ENCODE measurements around the gene MTF2.
"Not testable (repeated sequence)": the region's sequence is repeated elsewhere in the genome, so short reads cannot be mapped to it uniquely, and the experiment has no call there.

The MTF2 gene

DNA sequence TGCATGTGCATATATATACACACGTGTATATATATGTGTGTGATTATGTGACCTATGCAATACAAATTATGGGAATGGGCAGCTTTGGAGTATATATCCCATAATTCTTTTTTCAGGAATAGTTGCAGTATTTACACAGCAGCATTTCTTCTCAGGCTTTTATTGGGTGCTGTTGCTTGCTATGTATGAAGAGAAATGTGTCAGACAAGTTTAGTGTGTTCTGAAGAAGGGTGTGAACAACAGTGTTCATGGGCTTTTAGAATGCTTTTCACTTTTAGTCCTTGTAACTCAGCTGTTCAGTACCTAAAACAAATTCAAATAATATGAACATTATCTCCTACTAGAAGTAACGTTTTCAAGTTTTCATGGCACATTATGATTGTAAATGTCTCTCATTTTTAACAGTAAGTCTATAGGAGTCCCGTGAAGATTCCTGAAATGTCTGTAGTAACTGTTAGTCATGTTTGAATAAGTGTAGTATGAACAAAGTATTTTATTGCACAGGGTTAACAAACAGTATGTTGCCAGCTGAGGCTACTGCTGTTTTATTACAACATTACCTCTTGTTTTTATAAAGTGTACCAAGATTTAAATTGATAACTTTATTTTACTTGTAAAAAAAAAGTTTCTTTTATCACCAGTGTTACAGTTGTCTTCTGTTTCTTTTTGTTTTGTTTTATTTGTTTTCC, 58.7 kb downstream of the MTF2 start:
- no peaks in the 10 kb centered on the region for H3K27me3 Mint-ChIP-seq (ENCODE audit: low read depth)
- peaks cover 35% of the 10 kb centered on the region for H3K36me3 Mint-ChIP-seq (ENCODE audit: low read depth)
- peaks cover 10% of the 10 kb centered on the region for H3K4me1 Mint-ChIP-seq (ENCODE audit: low read depth)
- H3K4me3 Mint-ChIP-seq: no peak overlapping the region
- no peaks in the 10 kb centered on the region for H3K9me3 Mint-ChIP-seq
- DNase-seq (ENCODE audit: low spot score): no peak
- H3K27ac Mint-ChIP-seq: no peak overlapping the region

DNA sequence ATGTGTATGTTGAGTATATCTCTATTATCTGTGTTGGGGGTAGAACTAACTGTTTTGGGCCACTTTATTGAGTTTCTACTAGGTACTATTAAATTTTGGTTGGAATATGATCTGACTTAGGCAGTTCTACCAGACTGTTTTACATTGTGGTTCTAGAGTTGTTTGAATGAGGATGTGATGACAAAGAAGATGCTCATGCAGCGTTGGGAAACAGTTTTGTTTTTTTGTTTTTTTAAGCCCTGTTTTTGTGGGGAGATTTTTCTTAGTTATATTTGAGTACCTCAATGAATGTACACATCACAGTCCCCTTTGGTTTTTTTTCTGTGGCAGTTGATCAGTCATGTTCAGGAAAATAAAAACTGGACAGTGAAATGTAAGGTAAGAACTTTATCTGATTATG, 61.0 kb downstream of the MTF2 start:
- H3K36me3 Mint-ChIP-seq (ENCODE audit: low read depth): peaks cover 30% of the 10 kb centered on the region
- H3K4me3 Mint-ChIP-seq: no peak overlapping the region
- DNase-seq (ENCODE audit: low spot score): no peak
- no peaks in the 10 kb centered on the region for H3K27me3 Mint-ChIP-seq (ENCODE audit: low read depth)
- peaks cover 13% of the 10 kb centered on the region for H3K4me1 Mint-ChIP-seq (ENCODE audit: low read depth)
- no peaks in the 10 kb centered on the region for H3K9me3 Mint-ChIP-seq
- peak overlapping the region; percentile 19 for H3K27ac Mint-ChIP-seq

DNA sequence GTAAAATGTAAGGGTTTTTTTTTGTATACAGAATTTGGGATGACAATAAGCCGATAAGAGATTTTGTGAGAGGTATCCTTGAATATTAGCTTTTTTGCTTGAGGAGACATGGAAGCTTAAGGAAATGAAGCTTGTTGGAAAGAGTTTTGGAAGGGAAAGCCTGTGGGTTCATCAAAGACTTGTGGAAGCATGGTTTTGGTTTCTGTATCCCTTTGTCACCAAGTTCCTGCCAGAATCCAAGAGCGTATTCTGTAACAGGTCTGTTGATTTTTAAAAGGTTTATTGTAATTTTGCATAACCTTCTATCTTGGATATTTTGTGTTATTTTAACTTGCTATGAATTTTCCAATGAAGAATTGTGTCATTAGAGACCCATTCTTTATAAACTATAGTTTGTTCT, 63.1 kb downstream of the MTF2 start:
- no peaks in the 10 kb centered on the region for H3K9me3 Mint-ChIP-seq
- H3K27me3 Mint-ChIP-seq (ENCODE audit: low read depth): no peaks in the 10 kb centered on the region
- H3K4me1 Mint-ChIP-seq (ENCODE audit: low read depth): peaks cover 9% of the 10 kb centered on the region
- DNase-seq (ENCODE audit: low spot score): no peak
- H3K36me3 Mint-ChIP-seq (ENCODE audit: low read depth): peaks cover 21% of the 10 kb centered on the region
- no peak overlapping the region for H3K4me3 Mint-ChIP-seq
- no peak overlapping the region for H3K27ac Mint-ChIP-seq

DNA sequence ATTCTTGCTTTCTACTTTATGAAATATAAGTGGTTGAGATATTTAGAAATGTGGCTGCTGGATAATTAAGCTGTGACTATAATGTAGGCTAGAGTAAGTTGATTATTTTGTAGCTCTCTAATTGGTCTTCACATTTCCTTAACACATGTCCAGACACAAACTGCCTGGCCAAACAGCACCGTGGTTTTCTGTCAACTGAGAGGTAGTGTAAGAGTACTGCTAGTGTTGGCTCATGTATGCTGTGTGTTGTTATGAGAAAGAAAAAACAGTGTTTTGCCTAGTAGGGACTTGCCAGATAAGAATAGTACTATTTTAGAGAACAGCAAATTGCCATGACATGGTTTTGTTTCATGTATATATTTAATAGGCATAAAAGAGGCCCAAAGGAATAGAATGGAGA, 64.1 kb downstream of the MTF2 start:
- H3K27ac Mint-ChIP-seq: no peak overlapping the region
- no peak overlapping the region for H3K4me3 Mint-ChIP-seq
- peaks cover 24% of the 10 kb centered on the region for H3K36me3 Mint-ChIP-seq (ENCODE audit: low read depth)
- no peak for DNase-seq (ENCODE audit: low spot score)
- peaks cover 9% of the 10 kb centered on the region for H3K4me1 Mint-ChIP-seq (ENCODE audit: low read depth)
- no peaks in the 10 kb centered on the region for H3K9me3 Mint-ChIP-seq
- no peaks in the 10 kb centered on the region for H3K27me3 Mint-ChIP-seq (ENCODE audit: low read depth)

DNA sequence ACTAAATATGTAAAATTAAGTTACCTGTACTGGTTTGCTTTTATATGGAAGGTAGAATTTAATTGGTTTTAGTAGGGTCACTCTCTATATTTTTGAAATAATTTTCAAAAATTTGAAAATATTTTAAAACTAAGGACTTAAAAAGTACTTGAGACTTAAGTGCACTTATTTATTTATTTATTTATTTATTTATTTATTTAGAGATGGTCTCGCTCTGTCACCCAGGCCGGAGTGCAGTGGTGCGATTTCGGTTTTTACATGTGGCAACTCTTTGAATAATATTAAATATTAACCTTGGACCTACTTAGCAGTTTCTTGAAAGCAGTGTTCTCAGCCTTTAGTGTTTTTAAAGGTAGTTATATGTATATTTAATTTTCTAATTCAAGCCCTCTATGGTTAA, 64.7 kb downstream of the MTF2 start:
- Mint-ChIP-seq H3K27me3 (ENCODE audit: low read depth) (no peaks in the 10 kb centered on the region), H3K9me3 (no peaks in the 10 kb centered on the region), H3K4me1 (ENCODE audit: low read depth) (peaks cover 8% of the 10 kb centered on the region), H3K27ac (no peak overlapping the region), H3K36me3 (ENCODE audit: low read depth) (peaks cover 23% of the 10 kb centered on the region), H3K4me3 (no peak overlapping the region)
- DNase-seq (ENCODE audit: low spot score): no peak

DNA sequence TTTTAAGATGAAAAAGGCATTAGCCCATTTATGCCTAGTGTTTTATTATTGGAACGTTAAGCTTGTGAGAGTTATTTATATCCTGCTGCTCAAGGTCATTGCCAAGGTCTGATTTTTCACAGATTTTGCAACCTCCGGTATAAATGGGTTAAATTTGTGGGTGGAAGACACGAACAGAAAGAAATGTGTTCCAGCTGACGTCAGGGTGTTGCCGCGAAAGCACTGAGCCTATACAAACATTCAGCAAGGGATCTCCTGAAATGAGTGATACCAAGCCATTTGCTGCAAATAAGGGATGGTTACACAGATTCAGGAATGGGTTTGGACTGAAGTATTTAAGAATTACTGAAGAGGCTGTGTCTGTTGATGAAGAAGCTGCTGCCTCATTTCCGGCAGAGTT, 68.9 kb downstream of the MTF2 start:
- peaks cover 37% of the 10 kb centered on the region for H3K36me3 Mint-ChIP-seq (ENCODE audit: low read depth)
- no peak overlapping the region for H3K4me3 Mint-ChIP-seq
- H3K27me3 Mint-ChIP-seq (ENCODE audit: low read depth): no peaks in the 10 kb centered on the region
- peaks cover 3% of the 10 kb centered on the region for H3K4me1 Mint-ChIP-seq (ENCODE audit: low read depth)
- H3K27ac Mint-ChIP-seq: no peak overlapping the region
- no peaks in the 10 kb centered on the region for H3K9me3 Mint-ChIP-seq
- no peak for DNase-seq (ENCODE audit: low spot score)

DNA sequence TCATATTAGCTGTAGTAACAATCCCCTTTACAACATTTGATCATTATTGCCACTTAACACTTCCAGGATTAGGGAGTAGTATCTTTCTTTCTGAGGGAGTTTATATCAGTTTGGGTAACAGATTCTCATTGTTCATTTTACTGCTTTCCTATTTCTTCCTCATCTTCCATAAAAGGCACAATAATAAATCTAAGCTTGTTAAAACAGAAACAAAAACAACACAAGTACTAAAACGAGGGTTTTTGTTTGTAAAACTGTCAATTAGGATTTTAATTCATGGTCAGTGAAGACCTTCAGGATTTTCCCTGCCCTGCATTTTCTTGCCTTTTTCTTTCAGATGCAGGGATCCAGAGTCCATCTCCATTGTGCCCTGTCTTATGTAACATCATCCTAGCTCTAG, 71.6 kb downstream of the MTF2 start:
- Mint-ChIP-seq H3K36me3 (ENCODE audit: low read depth) (peaks cover 46% of the 10 kb centered on the region), H3K9me3 (no peaks in the 10 kb centered on the region), H3K4me3 (no peak overlapping the region), H3K27me3 (ENCODE audit: low read depth) (no peaks in the 10 kb centered on the region), H3K27ac (no peak overlapping the region), H3K4me1 (ENCODE audit: low read depth) (peaks cover 7% of the 10 kb centered on the region)
- DNase-seq (ENCODE audit: low spot score): no peak

DNA sequence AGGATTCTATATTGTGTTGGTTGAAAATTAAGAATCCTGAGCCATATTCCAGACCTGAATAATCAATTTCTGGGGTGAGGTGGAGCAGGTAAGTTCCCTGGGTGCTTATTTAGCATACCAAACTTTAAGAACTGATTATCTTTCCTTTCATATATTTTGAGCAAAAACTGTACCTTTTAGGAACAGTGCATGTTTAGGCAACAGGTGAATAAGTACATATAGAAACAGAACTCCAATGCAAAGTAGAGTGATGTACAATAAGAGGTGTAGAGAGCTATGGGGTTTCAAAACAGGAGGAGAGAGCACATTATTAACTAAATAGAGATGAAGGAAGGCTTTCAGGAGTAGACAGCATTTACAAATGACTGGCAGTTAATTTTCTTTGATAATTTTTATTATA, 72.4 kb downstream of the MTF2 start:
- Mint-ChIP-seq H3K4me1 (ENCODE audit: low read depth) (peaks cover 10% of the 10 kb centered on the region), H3K9me3 (no peaks in the 10 kb centered on the region), H3K27me3 (ENCODE audit: low read depth) (no peaks in the 10 kb centered on the region), H3K4me3 (no peak overlapping the region), H3K36me3 (ENCODE audit: low read depth) (peaks cover 50% of the 10 kb centered on the region), H3K27ac (no peak overlapping the region)
- DNase-seq (ENCODE audit: low spot score): no peak

DNA sequence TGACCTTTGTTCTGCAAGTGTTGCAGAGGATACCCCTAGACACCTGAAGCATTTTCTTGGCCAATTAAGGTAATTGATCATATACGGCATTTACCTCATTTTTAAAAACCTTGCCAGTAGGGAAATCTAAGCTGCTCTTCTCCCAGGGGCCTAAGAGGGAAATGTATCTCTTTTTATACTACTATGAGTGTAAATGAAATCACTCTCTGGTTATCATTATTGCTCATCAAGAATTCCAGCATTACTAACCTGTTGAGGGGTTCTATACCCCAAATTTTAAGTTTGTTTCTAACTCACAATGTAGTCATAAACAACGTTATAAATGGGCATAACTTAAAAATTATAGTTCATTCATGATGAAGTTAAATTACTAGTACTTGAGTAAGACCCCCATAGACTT, 73.8 kb downstream of the MTF2 start:
- peaks cover 46% of the 10 kb centered on the region for H3K36me3 Mint-ChIP-seq (ENCODE audit: low read depth)
- H3K27ac Mint-ChIP-seq: no peak overlapping the region
- no peaks in the 10 kb centered on the region for H3K27me3 Mint-ChIP-seq (ENCODE audit: low read depth)
- no peaks in the 10 kb centered on the region for H3K9me3 Mint-ChIP-seq
- DNase-seq (ENCODE audit: low spot score): no peak
- H3K4me3 Mint-ChIP-seq: no peak overlapping the region
- H3K4me1 Mint-ChIP-seq (ENCODE audit: low read depth): peaks cover 10% of the 10 kb centered on the region

DNA sequence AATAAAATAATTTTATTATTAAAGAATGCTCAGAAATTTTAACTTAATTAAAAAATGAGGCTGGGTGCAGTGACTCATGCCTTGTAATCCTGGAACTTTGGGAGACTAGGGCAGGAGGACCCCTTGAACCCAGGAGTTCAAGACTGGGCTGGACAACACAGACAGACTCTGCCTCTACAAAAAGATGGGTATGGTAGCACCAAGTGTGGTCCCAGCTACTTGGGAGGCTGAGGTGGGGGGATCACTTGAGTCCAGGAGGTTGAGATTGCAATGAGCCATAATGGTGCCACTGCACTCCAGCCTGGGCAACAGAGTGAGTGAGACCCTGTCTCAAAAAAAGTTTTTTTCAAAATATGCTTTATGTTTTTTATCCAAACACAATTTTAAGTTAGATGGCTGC, 75.8 kb downstream of the MTF2 start:
- Mint-ChIP-seq H3K9me3 (no peaks in the 10 kb centered on the region), H3K27ac (no peak overlapping the region), H3K4me1 (ENCODE audit: low read depth) (peaks cover 12% of the 10 kb centered on the region), H3K4me3 (no peak overlapping the region), H3K27me3 (ENCODE audit: low read depth) (no peaks in the 10 kb centered on the region), H3K36me3 (ENCODE audit: low read depth) (peaks cover 47% of the 10 kb centered on the region)
- DNase-seq (ENCODE audit: low spot score): no peak

DNA sequence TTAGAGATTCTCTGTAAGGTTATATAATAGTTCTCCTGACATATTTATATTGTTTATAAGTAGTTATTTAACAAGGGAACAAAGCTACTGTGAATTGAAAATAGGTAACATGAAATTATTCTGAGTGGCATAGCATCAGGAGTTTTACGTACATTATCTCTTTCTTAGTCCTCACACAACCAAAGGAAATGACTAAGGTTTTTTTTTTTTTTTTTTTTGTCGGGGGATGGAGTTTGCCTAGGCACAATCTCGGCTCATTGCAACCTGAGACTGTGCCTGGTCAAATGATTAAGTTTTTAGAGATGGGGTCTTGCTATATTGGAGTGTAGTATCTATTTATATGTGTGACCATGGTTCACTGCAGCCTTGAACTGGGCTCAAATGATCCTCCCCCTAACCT, 76.3 kb downstream of the MTF2 start:
- Mint-ChIP-seq H3K4me3 (no peak overlapping the region), H3K27me3 (ENCODE audit: low read depth) (no peaks in the 10 kb centered on the region), H3K27ac (peak overlapping the region; percentile 19), H3K9me3 (no peaks in the 10 kb centered on the region), H3K4me1 (ENCODE audit: low read depth) (peaks cover 12% of the 10 kb centered on the region), H3K36me3 (ENCODE audit: low read depth) (peaks cover 43% of the 10 kb centered on the region)
- no peak for DNase-seq (ENCODE audit: low spot score)

DNA sequence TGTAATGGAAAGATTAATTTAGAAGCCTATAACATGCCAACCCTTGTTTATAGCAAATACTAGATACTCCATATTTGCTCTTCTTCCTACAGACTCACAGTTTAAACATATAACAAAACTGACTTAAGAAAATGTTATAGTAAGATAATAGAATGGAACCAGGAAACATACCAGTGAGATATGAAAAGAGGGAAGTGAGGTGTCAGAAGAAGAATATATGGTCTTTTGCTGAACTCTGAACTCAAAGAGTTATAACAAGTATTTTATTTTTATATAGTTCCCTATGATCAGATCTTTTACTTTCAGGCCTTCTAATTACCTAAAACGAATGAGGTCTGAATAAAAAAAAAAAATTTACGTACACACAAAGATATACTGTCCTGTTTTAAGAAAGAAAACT, 80.3 kb downstream of the MTF2 start:
- DNase-seq (ENCODE audit: low spot score): no peak
- no peaks in the 10 kb centered on the region for H3K9me3 Mint-ChIP-seq
- no peaks in the 10 kb centered on the region for H3K27me3 Mint-ChIP-seq (ENCODE audit: low read depth)
- H3K4me1 Mint-ChIP-seq (ENCODE audit: low read depth): peaks cover 19% of the 10 kb centered on the region
- H3K36me3 Mint-ChIP-seq (ENCODE audit: low read depth): peaks cover 40% of the 10 kb centered on the region
- H3K27ac Mint-ChIP-seq: no peak overlapping the region
- H3K4me3 Mint-ChIP-seq: no peak overlapping the region

DNA sequence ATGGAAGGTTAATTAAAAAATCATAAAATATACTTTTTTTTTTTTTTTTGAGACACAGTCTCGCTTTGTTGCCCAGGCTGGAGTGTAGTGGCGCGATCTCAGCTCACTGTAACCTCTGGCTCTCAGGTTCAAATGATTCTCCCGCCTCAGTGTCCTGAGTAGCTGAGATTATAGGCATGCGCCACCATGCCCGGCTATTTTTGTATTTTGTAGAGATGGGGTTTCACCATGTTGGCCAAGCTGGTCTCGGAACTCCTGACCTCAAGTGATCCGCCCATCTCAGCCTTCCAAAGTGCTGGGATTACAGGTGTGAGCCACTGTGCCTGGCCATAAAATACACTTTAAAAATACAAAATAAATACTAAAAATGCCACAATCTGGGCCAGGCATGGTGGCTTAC, 84.2 kb downstream of the MTF2 start:
- peaks cover 19% of the 10 kb centered on the region for H3K9me3 Mint-ChIP-seq
- H3K4me3 Mint-ChIP-seq; H3K27ac Mint-ChIP-seq; DNase-seq (ENCODE audit: low spot score); H3K27me3 Mint-ChIP-seq (ENCODE audit: low read depth): not testable (repeated sequence)
- peaks cover 17% of the 10 kb centered on the region for H3K4me1 Mint-ChIP-seq (ENCODE audit: low read depth)
- H3K36me3 Mint-ChIP-seq (ENCODE audit: low read depth): peaks cover 57% of the 10 kb centered on the region

DNA sequence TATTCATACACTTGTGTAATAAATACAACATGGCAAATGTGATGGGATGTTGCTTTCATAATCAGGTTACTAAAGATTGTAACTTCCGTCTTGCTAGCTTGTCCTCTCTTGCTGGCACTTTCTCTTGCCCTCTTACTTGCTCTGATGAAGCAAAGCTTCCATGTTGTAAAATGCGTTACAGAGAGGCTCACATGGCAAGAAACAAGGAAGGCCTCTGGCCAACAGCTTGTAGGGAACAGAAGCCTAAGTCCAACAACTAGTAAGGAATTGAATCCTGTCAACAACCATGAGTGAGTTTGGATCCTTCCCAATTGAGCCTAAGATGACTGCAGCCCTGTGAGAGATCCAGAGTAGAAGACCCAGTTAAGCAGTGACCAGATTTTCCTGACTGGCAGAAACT, 85.7 kb downstream of the MTF2 start:
- Mint-ChIP-seq H3K9me3 (peaks cover 28% of the 10 kb centered on the region), H3K27ac (no peak overlapping the region), H3K27me3 (ENCODE audit: low read depth) (no peaks in the 10 kb centered on the region), H3K4me1 (ENCODE audit: low read depth) (peaks cover 19% of the 10 kb centered on the region), H3K36me3 (ENCODE audit: low read depth) (peaks cover 59% of the 10 kb centered on the region), H3K4me3 (no peak overlapping the region)
- no peak for DNase-seq (ENCODE audit: low spot score)

DNA sequence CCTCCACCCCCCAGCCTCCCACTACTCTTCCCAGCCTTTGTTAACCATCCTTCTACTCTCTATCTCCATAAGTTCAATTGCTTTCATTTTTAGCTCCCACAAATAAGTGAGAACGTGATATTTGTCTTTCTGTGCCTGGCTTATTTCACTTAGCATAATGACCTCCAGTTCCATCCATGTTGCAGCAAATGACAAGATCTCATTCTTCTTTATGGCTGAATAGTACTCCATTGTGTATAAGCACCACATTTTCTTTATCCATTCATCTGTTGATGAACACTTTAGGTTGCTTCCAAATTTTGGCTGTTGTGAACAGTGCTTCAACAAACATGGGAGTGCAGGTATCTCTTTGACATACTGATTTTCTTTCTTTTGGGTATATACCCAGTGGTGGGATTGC, 86.8 kb downstream of the MTF2 start:
- not testable (repeated sequence) for H3K4me3 Mint-ChIP-seq; DNase-seq (ENCODE audit: low spot score); H3K27me3 Mint-ChIP-seq (ENCODE audit: low read depth); H3K27ac Mint-ChIP-seq
- H3K9me3 Mint-ChIP-seq: peaks cover 28% of the 10 kb centered on the region
- peaks cover 62% of the 10 kb centered on the region for H3K36me3 Mint-ChIP-seq (ENCODE audit: low read depth)
- peaks cover 21% of the 10 kb centered on the region for H3K4me1 Mint-ChIP-seq (ENCODE audit: low read depth)
